HG03571 (cell line): ENCODE results near the gene TDP2.

Experiments
- ATAC-seq: cut with Tn5 transposase; IDR thresholded peaks from one replicate; pipeline ENCODE4 v1.9.1; 2021; ENCODE audit not compliant: unreplicated experiment

Gene TDP2

DNA sequence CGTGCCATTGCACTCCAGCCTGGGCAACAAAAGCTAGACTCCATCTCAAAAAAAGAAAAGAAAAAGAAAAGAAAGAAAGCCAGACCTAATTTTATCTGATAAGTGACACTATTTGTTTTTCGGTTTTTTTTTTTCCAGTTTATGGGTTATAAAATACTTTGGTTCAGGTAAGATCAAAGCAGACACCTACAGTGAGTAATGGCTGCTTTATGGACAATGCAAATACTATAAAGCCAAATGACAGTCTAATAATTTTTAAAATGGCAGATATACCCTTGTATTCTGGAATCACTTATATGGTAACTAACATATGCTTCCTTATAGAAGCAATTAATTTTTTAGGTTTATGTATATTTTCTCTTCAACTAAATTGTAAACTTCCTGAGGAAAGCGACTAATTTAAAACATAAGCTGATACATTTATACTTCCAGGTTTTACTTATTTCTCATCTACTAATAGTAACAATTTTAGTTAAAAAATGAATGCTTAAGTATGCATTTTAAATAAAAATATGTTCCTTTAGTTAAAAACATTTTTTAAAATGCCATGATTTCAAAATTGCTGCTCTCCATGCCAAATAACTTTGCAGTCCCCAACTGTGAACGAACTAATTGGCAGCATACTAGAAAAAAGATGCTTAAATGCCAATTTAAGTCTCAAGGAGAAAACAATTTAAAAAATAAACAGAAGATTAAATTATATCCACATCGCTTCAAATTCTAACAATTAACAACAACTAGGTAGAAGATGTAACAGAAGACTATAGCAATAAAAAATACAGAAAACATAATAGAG is 59.2 kb downstream of the TDP2 start:
- no peak for ATAC-seq

DNA sequence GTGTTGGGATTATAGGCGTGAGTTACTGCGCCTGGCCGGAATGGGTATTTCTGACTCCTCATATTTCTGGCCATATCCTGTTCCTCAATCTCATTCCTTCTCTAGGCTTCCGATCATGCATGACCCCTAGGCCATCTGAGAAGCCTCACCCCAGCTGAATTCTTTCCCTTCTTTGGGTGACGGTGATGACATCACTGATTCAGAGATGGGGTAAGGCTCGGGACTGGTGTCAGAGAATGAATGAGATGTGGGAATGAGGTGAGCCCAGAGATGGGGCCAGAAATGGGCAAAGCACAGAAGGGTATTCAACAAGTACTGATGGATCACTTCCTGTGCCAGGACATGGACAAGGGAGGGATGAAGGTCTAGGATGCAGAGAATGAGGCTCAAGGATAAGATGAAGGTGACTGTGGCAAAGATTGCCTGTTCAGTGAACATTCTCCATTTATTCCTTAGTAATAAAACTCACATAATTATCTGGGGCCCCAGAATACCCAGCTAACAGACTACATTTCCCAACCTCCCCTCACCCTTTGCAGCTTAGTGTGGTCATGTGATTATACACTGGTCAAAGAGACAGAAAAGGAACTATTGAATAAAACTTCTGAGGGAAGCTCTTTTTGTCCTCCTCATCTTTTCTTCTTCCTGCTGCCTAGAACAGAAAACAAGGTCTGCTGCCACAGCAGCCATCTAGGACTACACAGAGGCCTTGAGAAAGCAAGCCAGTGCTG is 60.3 kb downstream of the TDP2 start:
- ATAC-seq: no peak

DNA sequence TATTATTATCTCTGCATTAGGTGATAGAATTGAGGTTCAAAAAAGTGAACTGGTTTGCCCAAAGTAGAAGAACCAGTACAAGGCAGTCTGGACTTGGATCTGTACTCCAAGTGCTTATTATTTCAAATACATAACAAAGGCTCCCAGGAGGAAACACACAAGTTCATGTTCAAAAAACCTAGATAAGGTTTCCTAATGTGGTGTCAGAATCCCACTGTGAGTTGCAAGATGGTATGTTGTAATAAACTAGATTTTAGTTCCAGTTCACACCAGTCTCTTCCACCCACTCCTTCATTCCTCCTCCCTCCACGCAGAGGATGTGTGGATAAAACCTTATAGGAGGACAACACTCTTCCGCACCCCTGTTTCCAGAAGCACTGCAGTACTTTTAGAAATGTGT is 63.5 kb downstream of the TDP2 start:
- ATAC-seq: no peak

DNA sequence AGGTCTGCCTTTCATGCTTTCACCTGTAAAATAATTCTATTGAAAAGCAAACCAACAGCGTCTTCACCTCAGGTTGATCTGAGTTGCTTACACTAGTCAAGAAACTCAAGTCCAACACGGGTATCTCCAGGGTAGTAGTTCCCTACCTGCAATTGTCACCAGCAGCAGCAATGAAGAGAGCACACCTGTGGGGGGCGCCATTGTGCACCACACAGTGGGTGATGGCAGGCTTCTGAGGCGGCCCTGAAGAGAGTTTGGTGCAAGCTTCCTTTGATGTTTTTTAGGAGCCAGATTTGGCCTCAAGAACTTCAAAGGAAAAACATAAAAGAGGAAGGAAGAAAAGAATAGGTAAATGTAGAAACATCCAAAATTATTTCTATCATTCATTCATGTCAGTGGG is 65.8 kb downstream of the TDP2 start:
- no peak for ATAC-seq
